ENCODE results near the gene B4GALNT2. TPM values are rescaled to one million over a fixed set of nuclear protein-coding genes. Genes with fewer than 3 reads are reported as not detected.
"Not testable (repeated sequence)": the region's sequence is repeated elsewhere in the genome, so short reads cannot be mapped to it uniquely, and the experiment has no call there.

Gene B4GALNT2
- total RNA-seq, 1 donor, result 0.45 TPM

DNA sequence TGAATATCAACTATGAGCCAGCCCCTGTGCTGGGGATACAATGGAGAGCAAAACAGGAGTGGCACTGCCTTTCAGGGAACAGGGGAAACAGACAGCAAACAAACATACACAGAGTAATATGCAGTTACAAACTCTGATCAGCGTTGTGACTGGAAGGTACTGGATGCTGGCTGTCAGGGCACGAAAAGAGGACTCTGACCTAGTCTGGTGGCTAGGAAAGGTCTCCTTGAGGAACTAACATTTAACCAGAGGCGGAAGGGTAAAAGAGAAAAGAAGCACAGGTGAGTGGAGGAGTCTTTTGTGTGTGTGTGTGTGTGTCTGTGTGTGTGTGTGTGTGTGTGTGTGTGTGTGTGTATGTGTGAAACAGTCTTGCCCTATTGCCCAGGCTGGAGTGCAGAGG is 12.4 kb upstream of the B4GALNT2 start:
- TF ChIP-seq, protein P1, sequence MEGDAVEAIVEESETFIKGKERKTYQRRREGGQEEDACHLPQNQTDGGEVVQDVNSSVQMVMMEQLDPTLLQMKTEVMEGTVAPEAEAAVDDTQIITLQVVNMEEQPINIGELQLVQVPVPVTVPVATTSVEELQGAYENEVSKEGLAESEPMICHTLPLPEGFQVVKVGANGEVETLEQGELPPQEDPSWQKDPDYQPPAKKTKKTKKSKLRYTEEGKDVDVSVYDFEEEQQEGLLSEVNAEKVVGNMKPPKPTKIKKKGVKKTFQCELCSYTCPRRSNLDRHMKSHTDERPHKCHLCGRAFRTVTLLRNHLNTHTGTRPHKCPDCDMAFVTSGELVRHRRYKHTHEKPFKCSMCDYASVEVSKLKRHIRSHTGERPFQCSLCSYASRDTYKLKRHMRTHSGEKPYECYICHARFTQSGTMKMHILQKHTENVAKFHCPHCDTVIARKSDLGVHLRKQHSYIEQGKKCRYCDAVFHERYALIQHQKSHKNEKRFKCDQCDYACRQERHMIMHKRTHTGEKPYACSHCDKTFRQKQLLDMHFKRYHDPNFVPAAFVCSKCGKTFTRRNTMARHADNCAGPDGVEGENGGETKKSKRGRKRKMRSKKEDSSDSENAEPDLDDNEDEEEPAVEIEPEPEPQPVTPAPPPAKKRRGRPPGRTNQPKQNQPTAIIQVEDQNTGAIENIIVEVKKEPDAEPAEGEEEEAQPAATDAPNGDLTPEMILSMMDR (IDR thresholded peaks at IDR 0.05; ENCODE audit: insufficient read depth, low read length), result no peak
- H3K4me3 ChIP-seq (ENCODE audit: low read depth, low read length), result no peak overlapping the region
- DNase-seq (ENCODE audit: low read depth), result no peak

DNA sequence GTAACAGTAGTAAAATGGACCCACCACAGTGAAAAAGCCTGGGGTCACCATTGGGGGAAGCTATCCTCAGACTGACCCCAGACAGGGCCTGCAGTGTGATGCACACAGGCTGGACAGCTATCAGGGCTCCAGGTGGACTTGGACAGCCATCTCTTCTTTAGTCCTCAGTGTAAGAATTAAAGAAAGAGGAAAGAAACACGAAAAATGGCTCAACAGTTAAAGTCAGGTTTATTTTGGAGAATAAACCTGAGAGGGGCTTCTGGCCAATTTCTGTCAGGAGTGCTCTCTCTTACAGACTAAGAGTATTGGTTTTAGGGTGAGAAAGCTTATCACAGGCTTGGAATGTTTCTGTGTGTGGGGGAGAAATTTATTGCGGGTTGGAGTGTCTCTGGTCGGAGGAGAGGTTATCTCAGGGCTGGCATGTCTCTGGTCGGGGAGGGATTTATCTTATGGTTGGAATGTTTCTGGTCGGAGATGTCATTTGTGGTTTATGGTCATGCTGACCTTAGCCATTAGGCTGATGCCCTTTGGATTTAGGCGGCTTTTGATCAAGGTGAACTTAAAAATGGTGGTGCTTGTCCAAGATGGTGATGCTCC is 10.8 kb upstream of the B4GALNT2 start:
- H3K4me3 ChIP-seq (ENCODE audit: low read depth, low read length), result no peak overlapping the region
- no peak for DNase-seq (ENCODE audit: low read depth)
- TF ChIP-seq, protein P1 (IDR thresholded peaks at IDR 0.05; ENCODE audit: insufficient read depth, low read length), result no peak

DNA sequence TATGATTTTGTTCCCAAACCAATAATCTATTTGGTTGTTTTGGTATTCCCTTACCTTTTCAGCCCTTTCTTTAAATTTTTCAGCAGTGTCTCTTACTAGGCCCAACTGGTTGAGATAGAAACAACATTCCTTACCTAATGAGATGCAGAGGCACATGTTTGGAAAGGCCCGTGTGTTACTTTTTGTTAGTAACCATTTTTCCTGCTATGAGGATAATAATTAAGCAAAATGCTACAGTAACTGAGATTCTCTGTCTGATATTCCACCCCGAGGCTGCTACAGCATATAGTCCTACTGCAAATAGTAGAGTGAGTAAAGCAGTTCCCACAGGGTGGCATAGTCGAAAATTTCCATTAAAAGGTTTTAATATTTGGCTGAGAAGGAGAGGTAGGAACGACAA is 10.0 kb upstream of the B4GALNT2 start:
- no peak overlapping the region for H3K4me3 ChIP-seq (ENCODE audit: low read depth, low read length)
- TF ChIP-seq, protein P1 (IDR thresholded peaks at IDR 0.05; ENCODE audit: insufficient read depth, low read length), result no peak
- no peak for DNase-seq (ENCODE audit: low read depth)

DNA sequence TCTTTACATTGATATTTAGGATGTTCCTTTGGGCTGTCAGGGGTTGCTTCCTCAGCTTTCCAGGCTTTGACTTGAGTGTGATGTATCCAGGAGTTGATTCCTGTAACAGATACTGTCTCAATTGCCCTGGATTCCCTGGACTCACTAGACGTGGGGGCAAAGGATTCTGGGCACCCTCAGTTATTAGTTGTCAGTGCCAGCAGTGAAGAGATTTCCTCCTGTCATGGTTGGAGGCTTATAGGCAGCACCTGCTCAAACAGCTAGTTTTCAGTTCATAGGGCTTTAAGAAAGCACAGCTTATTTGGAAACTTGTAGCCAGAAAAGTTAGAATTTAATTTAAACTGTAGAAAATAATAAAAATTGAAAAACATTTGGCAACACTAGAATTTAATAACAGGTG is 9.5 kb upstream of the B4GALNT2 start:
- no peak overlapping the region for H3K4me3 ChIP-seq (ENCODE audit: low read depth, low read length)
- TF ChIP-seq, protein P1 (IDR thresholded peaks at IDR 0.05; ENCODE audit: insufficient read depth, low read length), result no peak
- no peak for DNase-seq (ENCODE audit: low read depth)

DNA sequence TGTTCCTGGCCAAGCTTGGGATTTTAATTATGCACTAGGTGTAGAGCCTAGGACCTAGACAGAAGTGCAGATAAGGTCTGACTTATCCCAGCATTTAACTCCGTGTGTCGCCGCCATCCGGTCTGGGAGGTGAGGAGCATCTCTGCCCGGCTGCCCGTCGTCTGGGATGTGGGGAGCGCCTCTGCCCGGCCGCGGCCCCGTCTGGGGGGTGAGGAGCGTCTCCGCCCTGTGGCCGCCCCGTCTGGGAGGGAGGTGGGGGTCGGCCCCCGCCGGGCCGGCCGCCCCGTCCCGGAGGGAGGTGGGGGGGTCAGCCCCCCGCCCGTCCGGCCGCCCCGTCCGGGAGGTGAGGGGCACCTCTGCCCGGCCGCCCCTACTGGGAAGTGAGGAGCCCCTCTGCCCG is 7.1 kb upstream of the B4GALNT2 start:
- DNase-seq (ENCODE audit: low read depth), result no peak
- TF ChIP-seq, protein P1 (IDR thresholded peaks at IDR 0.05; ENCODE audit: insufficient read depth, low read length), result no peak
- no peak overlapping the region for H3K4me3 ChIP-seq (ENCODE audit: low read depth, low read length)

DNA sequence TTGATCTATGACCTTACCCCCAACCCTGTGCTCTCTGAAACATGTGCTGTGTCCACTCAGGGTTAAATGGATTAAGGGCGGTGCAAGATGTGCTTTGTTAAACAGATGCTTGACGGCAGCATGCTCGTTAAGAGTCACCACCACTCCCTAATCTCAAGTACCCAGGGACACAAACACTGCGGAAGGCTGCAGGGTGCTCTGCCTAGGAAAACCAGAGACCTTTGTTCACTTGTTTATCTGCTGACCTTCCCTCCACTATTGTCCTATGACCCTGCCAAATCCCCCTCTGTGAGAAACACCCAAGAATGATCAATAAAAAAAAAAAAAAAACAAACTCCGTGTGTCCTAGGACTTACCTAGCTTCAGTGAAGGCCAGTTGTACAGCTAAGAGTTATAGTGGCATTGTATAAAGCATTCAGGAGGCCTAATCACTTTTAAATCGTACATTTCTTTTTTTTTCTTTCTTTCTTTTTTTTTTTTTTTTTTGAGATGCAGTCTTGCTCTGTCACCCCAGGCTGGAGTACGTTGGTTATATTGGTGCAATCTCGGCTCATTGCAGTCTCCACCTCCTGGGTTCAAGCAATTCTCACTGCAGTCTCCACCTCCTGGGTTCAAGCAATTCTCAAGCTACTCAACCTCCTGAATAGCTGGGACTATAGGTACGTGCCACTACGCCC is 6.2 kb upstream of the B4GALNT2 start:
- DNase-seq (ENCODE audit: low read depth); H3K4me3 ChIP-seq (ENCODE audit: low read depth, low read length): not testable (repeated sequence)

DNA sequence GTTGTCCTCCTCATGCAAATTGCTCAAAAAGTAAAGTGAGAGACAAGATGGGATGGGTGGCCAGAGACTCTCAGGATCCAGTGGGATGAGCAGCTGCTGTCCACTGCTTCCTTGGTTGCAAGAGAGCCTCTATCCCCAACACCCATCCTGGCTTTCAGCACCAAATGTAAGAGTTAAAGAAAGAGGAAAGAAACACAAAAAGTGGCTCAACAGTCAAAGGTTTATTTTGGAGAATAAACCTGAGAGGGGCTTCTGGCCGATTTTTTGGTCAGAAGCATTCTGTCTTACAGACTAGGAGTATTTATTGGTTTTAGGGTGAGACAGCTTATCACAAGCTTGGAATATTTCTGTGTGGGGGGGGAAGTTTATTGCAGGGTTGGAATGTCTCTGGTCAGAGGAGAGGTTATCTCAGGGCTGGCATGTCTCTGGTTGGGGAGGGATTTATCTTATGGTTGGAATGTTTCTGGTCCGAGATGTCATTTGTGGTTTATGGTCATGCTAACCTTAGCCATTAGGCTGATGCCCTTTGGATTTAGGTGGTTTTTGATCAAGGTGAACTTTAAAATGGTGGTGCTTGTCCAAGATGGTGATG is 3.1 kb upstream of the B4GALNT2 start:
- H3K4me3 ChIP-seq (ENCODE audit: low read depth, low read length); DNase-seq (ENCODE audit: low read depth): not testable (repeated sequence)

DNA sequence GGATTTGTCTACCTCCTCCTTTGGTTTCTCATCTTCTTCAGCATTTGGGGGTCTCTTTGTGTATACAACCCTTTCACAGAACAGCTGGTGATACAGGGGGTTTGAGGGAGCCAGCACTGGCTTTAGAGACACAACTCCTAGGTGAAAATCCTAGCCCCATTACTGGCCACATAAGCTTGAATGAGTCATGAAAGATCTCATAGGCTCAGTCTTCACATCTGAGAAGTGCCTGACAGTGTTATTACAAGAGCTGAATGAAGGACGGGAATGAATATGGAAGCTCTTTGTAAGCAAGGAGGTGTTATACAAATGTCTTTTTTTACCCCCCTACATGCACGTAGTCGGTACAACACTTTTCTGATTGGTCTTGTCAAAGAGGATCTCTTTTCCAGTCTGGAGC is 1.7 kb upstream of the B4GALNT2 start:
- no peak overlapping the region for H3K4me3 ChIP-seq (ENCODE audit: low read depth, low read length)
- TF ChIP-seq, protein P1 (IDR thresholded peaks at IDR 0.05; ENCODE audit: insufficient read depth, low read length), result no peak
- DNase-seq (ENCODE audit: low read depth), result no peak
